OCI-LY3 (cell line): Measurements from ENCODE around the gene GAS7.

ENCODE experiments used
- H2AFZ ChIP-seq: fragments of 200-600, 300-600 bp; shearing (Covaris generic); 2 replicates; pipeline ENCODE4 v1.6.0; 2014; ENCODE audit warnings: antibody characterized with exemption, low read depth, low read length
- H3K27ac ChIP-seq: fragments of 200-600, 300-600 bp; sonication (generic); 2 replicates; pipeline ENCODE4 v1.5.1; 2014; ENCODE audit warnings: mild to moderate bottlenecking, low read length, moderate library complexity, mixed read lengths
- H3K27me3 ChIP-seq: fragments of 200-600, 300-600 bp; sonication (generic); 2 replicates; pipeline ENCODE4 v1.6.1; 2014; ENCODE audit warnings: low read depth, low read length, mixed read lengths
- H3K36me3 ChIP-seq: fragments of 200-600, 300-600 bp; sonication (generic); replicated peaks from 2 replicates; pipeline ENCODE3; 2014; ENCODE audit warnings: low read depth, low read length, mixed read lengths
- H3K4me1 ChIP-seq: fragments of 300-600, 200-600 bp; sonication (generic); 2 replicates; pipeline ENCODE4 v1.6.1; 2014; ENCODE audit warnings: low read length, mixed read lengths
- H3K4me2 ChIP-seq: fragments of 200-600, 300-600 bp; sonication (generic); 2 replicates; pipeline ENCODE4 v1.6.1; 2014; ENCODE audit warnings: low read length, mixed read lengths
- H3K4me3 ChIP-seq: fragments of 300-600, 200-600 bp; sonication (generic); 2 replicates; pipeline ENCODE4 v1.5.1; 2014; ENCODE audit warnings: antibody characterized with exemption, mild to moderate bottlenecking, low read length, moderate library complexity
- H3K79me2 ChIP-seq: fragments of 300-600, 200-600 bp; shearing (Covaris generic); 2 replicates; pipeline ENCODE4 v1.6.1; 2014; ENCODE audit warnings: mild to moderate bottlenecking, low read length, mixed read lengths
- H3K9ac ChIP-seq: fragments of 300-600, 200-600 bp; shearing (Covaris generic); 2 replicates; pipeline ENCODE4 v1.6.0; 2014; ENCODE audit warnings: mild to moderate bottlenecking, low read length, moderate library complexity
- H3K9me3 ChIP-seq: fragments of 200-600, 300-600 bp; shearing (Covaris generic); 2 replicates; pipeline ENCODE4 v1.6.1; 2014; ENCODE audit warnings: low read length, mixed read lengths; ENCODE audit not compliant: insufficient read depth
- H4K20me1 ChIP-seq: fragments of 200-600, 300-600 bp; sonication (generic); 2 replicates; pipeline ENCODE4 v1.6.1; 2016; ENCODE audit warnings: low read length, mixed read lengths; ENCODE audit not compliant: insufficient read depth
- CTCF ChIP-seq: fragments of 200-600, 300-600 bp; sonication (generic); IDR thresholded peaks from 2 replicates; pipeline ENCODE4 v1.5.1; 2014; ENCODE audit warnings: antibody characterized with exemption, low read length, low read depth
- EZH2phosphoT487 ChIP-seq: fragments of 200-600 bp; shearing (Covaris generic); IDR thresholded peaks from 2 replicates; pipeline ENCODE4 v1.6.1; 2018; ENCODE audit warnings: antibody characterized with exemption, mixed run types, low read depth

The GAS7 gene

GRCh38 chr17:10072556-10073425, 125.6 kb downstream of the GAS7 start:
- Histone ChIP-seq H2AFZ (no peak overlapping the region), H3K27ac (no peak overlapping the region), H3K4me3 (no peak overlapping the region), H3K9ac (no peak overlapping the region), H4K20me1 (no peaks in the 10 kb centered on the region), H3K9me3 (no peaks in the 10 kb centered on the region), H3K4me2 (no peak overlapping the region), H3K4me1 (no peaks in the 10 kb centered on the region), H3K27me3 (no peaks in the 10 kb centered on the region), H3K79me2 (no peaks in the 10 kb centered on the region), H3K36me3 (no peaks in the 10 kb centered on the region)
- TF ChIP-seq CTCF (no peak), EZH2phosphoT487 (no peak)

DNA sequence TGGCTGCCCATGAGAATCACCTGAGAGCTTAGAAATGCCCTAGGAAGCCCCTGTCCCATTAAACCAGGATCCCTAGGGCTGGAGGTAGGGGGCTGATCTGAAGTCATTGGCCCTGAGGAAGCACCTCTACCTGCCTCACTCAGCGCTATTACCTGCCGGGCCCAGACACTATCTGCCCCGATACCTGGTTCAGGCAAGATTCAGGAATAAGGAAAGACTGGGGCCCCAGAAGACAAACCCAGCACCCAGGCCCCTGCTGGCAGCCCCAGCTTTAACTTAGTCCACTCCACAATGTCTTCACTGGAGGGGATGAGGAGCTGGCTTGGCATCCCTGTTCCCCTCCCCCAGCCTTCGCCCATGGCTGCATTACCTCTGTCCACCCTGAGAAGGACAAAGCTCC, 126.3 kb downstream of the GAS7 start:
- no peaks in the 10 kb centered on the region for H3K79me2 ChIP-seq

GRCh38 chr17:10071141-10071540, 127.3 kb downstream of the GAS7 start:
- Histone ChIP-seq H3K4me3 (no peak overlapping the region), H3K4me1 (no peaks in the 10 kb centered on the region), H3K36me3 (no peaks in the 10 kb centered on the region), H3K27me3 (no peaks in the 10 kb centered on the region), H3K79me2 (no peaks in the 10 kb centered on the region), H3K4me2 (no peak overlapping the region), H3K9me3 (no peaks in the 10 kb centered on the region), H4K20me1 (no peaks in the 10 kb centered on the region), H3K9ac (no peak overlapping the region), H3K27ac (no peak overlapping the region), H2AFZ (no peak overlapping the region)
- no peak for TF ChIP-seq CTCF
- TF ChIP-seq EZH2phosphoT487 = no peak

More for the DNA sequence above, 126.3 kb downstream of the GAS7 start:
- Histone ChIP-seq H4K20me1 (no peaks in the 10 kb centered on the region), H2AFZ (no peak overlapping the region), H3K36me3 (no peaks in the 10 kb centered on the region), H3K4me3 (no peak overlapping the region), H3K9me3 (no peaks in the 10 kb centered on the region), H3K4me2 (no peak overlapping the region), H3K27me3 (no peaks in the 10 kb centered on the region), H3K27ac (no peak overlapping the region), H3K4me1 (no peaks in the 10 kb centered on the region), H3K9ac (no peak overlapping the region)
- TF ChIP-seq EZH2phosphoT487 = no peak
- no peak for TF ChIP-seq CTCF

GRCh38 chr17:10070690-10071089, 127.7 kb downstream of the GAS7 start:
- Histone ChIP-seq H3K9me3 (no peaks in the 10 kb centered on the region), H3K4me3 (no peak overlapping the region), H3K27me3 (no peaks in the 10 kb centered on the region), H3K36me3 (no peaks in the 10 kb centered on the region), H3K27ac (no peak overlapping the region), H4K20me1 (no peaks in the 10 kb centered on the region), H3K4me1 (no peaks in the 10 kb centered on the region), H3K9ac (no peak overlapping the region), H3K4me2 (no peak overlapping the region), H3K79me2 (no peaks in the 10 kb centered on the region), H2AFZ (no peak overlapping the region)
- TF ChIP-seq CTCF = no peak
